ENCODE data around the gene AKT3.

AKT3 gene

GRCh38 chr1:243740255-243740999 lies 109.6 kb downstream of the AKT3 start:
- no peak for TF ChIP-seq CTCF (IDR thresholded peaks at IDR 0.05; ENCODE audit: unreplicated experiment in 3 of 3)
- H3K27me3 Mint-ChIP-seq (ENCODE audit: low read depth) = no peaks in the 10 kb centered on the region
- H3K27ac Mint-ChIP-seq = no peak overlapping the region
- H3K9me3 Mint-ChIP-seq = no peaks in the 10 kb centered on the region
- H3K4me1 Mint-ChIP-seq = peaks cover 9% of the 10 kb centered on the region
- H3K36me3 Mint-ChIP-seq (ENCODE audit: low read depth) = peaks cover 8% of the 10 kb centered on the region
- no peak overlapping the region for H3K4me3 Mint-ChIP-seq

GRCh38 chr1:243739335-243740003 lies 110.6 kb downstream of the AKT3 start:
- TF ChIP-seq CTCF (IDR thresholded peaks at IDR 0.05; ENCODE audit: unreplicated experiment in 3 of 3) = no peak
- H3K4me3 Mint-ChIP-seq = no peak overlapping the region
- H3K27ac Mint-ChIP-seq = peak overlapping the region in 1 of 3 experiments; percentile 14
- no peaks in the 10 kb centered on the region for H3K9me3 Mint-ChIP-seq
- no peaks in the 10 kb centered on the region for H3K27me3 Mint-ChIP-seq (ENCODE audit: low read depth)
- H3K4me1 Mint-ChIP-seq = peaks cover 11% of the 10 kb centered on the region
- H3K36me3 Mint-ChIP-seq (ENCODE audit: low read depth) = peaks cover 8% of the 10 kb centered on the region

GRCh38 chr1:243738020-243738419 lies 112.0 kb downstream of the AKT3 start:
- H3K4me3 Mint-ChIP-seq = no peak overlapping the region
- H3K27ac Mint-ChIP-seq = peak overlapping the region in 2 of 3 experiments; percentile 6 to 24
- no peaks in the 10 kb centered on the region for H3K27me3 Mint-ChIP-seq (ENCODE audit: low read depth)
- peaks cover 11% of the 10 kb centered on the region for H3K4me1 Mint-ChIP-seq
- peaks cover 4% of the 10 kb centered on the region for H3K36me3 Mint-ChIP-seq (ENCODE audit: low read depth)
- TF ChIP-seq CTCF (IDR thresholded peaks at IDR 0.05; ENCODE audit: unreplicated experiment in 3 of 3) = no peak
- H3K9me3 Mint-ChIP-seq = no peaks in the 10 kb centered on the region

GRCh38 chr1:243735457-243735856 lies 114.6 kb downstream of the AKT3 start:
- Mint-ChIP-seq H3K4me3 (no peak overlapping the region), H3K27me3 (ENCODE audit: low read depth) (no peaks in the 10 kb centered on the region), H3K9me3 (no peaks in the 10 kb centered on the region), H3K27ac (no peak overlapping the region), H3K36me3 (ENCODE audit: low read depth) (no peaks in the 10 kb centered on the region), H3K4me1 (peaks cover 11% of the 10 kb centered on the region)
- no peak for TF ChIP-seq CTCF (IDR thresholded peaks at IDR 0.05; ENCODE audit: unreplicated experiment in 3 of 3)

- no peak for TF ChIP-seq CTCF (IDR thresholded peaks at IDR 0.05; ENCODE audit: unreplicated experiment in 3 of 3)
- no peaks in the 10 kb centered on the region for H3K9me3 Mint-ChIP-seq
- H3K27ac Mint-ChIP-seq = no peak overlapping the region
- no peaks in the 10 kb centered on the region for H3K27me3 Mint-ChIP-seq (ENCODE audit: low read depth)
- H3K4me1 Mint-ChIP-seq = peaks cover 4% of the 10 kb centered on the region
- no peaks in the 10 kb centered on the region for H3K36me3 Mint-ChIP-seq (ENCODE audit: low read depth)
- no peak overlapping the region for H3K4me3 Mint-ChIP-seq
Observed at GRCh38 chr1:243734308-243734695, 115.7 kb downstream of the AKT3 start.

Measured in nephron (organoid).